SU-DHL-6 (cell line): ENCODE results near the gene GZMM.

Experiments used
- H2AFZ ChIP-seq: fragments of 200-600 bp; sonication (generic); 2 replicates; pipeline ENCODE4 v1.6.1; 2014; ENCODE audit warnings: low read depth, mild to moderate bottlenecking, moderate library complexity, mixed read lengths, antibody characterized with exemption, low read length; ENCODE audit not compliant: severe bottlenecking
- H3F3A ChIP-seq: fragments of 200-600 bp; shearing (Covaris generic); 2 replicates; pipeline ENCODE4 v1.6.0; 2016; ENCODE audit warnings: antibody characterized with exemption, mild to moderate bottlenecking; ENCODE audit not compliant: insufficient read depth
- H3K27ac ChIP-seq: fragments of 200-600 bp; sonication (generic); 2 replicates; pipeline ENCODE4 v1.5.1; 2016; ENCODE audit warnings: low read depth, mild to moderate bottlenecking, low read length, moderate library complexity, mixed read lengths
- H3K27me3 ChIP-seq: fragments of 200-600 bp; sonication (generic), shearing (Covaris generic); 2 replicates; pipeline ENCODE4 v1.6.0; 2014; ENCODE audit warnings: mild to moderate bottlenecking, low read length
- H3K36me3 ChIP-seq: fragments of 200-600 bp; sonication (generic); 2 replicates; pipeline ENCODE4 v1.6.1; 2014; ENCODE audit warnings: mild to moderate bottlenecking, low read length, mixed read lengths
- H3K4me2 ChIP-seq: fragments of 300-600, 200-600 bp; shearing (Covaris generic), sonication (generic); 2 replicates; pipeline ENCODE4 v1.6.0; 2014; ENCODE audit warnings: low read length, low read depth, mild to moderate bottlenecking; ENCODE audit not compliant: poor library complexity, severe bottlenecking
- H3K4me3 ChIP-seq: fragments of 200-600 bp; sonication (generic); 2 replicates; pipeline ENCODE4 v1.5.1; 2014; ENCODE audit warnings: antibody characterized with exemption, low read length, mild to moderate bottlenecking, mixed read lengths; ENCODE audit not compliant: insufficient read depth, poor library complexity, severe bottlenecking
- H3K79me2 ChIP-seq: fragments of 200-600 bp; sonication (generic); 2 replicates; pipeline ENCODE4 v1.6.1; 2014; ENCODE audit warnings: mild to moderate bottlenecking, low read length, moderate library complexity; ENCODE audit not compliant: insufficient read depth
- H3K9ac ChIP-seq: fragments of 200-600 bp; sonication (generic); 2 replicates; pipeline ENCODE4 v1.7.0; 2014; ENCODE audit warnings: mild to moderate bottlenecking, low read length
- H3K9me2 ChIP-seq: fragments of 200-600 bp; sonication (generic); replicated peaks from 2 replicates; pipeline ENCODE4 v1.6.1; 2014; ENCODE audit warnings: low read length; ENCODE audit not compliant: insufficient read depth
- H3K9me3 ChIP-seq: fragments of 200-600 bp; sonication (generic); 2 replicates; pipeline ENCODE4 v1.6.1; 2014; ENCODE audit warnings: low read length, mixed read lengths; ENCODE audit not compliant: insufficient read depth
- H4K20me1 ChIP-seq: fragments of 200-600 bp; sonication (generic); 2 replicates; pipeline ENCODE4 v1.6.1; 2014; ENCODE audit warnings: low read depth, mild to moderate bottlenecking, antibody characterized with exemption, low read length, moderate library complexity, mixed read lengths
- CTCF ChIP-seq: fragments of 200-600 bp; sonication (generic); IDR thresholded peaks from one replicate; pipeline ENCODE4 v1.5.1; 2017; ENCODE audit warnings: antibody characterized with exemption, mild to moderate bottlenecking, low read length, moderate library complexity; ENCODE audit not compliant: insufficient read depth, poor library complexity, severe bottlenecking
- EZH2phosphoT487 ChIP-seq: fragments of 200-600 bp; sonication (generic), shearing (Covaris generic); conservative IDR thresholded peaks from 2 replicates; pipeline ENCODE4 v1.6.1; 2018; ENCODE audit warnings: mild to moderate bottlenecking, antibody characterized with exemption, low read length, moderate library complexity, mixed read lengths

GZMM gene

DNA sequence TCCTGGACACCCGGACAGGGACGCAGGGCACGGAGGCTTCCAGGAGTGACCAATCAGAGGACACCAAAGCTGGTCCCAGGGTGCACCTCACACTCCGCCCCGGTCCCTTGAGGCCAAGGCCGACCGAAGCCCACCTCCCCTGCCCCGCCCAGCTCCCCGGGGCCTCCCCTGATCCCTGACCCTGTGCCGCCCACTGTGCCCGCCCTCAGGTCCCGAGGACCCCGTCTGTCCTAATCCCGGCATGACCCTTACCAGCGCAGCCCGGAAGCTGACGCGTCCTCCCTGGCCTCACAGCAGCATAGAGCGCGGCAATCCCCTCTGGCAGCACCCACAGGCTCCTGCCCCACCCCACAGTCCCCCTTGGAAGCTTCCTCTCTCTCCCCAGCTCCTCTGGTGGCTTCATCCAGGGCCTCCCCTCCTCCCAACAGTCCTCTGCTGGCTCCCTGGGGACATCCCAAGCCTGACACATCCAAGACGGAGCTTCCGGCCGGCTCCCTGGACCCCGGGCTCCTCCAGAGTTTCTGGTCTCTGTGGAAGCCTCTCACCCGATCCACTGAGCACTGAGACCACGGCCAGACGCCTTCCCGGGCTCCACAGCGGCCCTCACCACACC is 19.7 kb upstream of the GZMM start:
- Histone ChIP-seq H3K4me3 (no peak overlapping the region), H3K27me3 (no peaks in the 10 kb centered on the region), H3K9me3 (no peaks in the 10 kb centered on the region), H3K9ac (no peak overlapping the region), H3K9me2 (no peaks in the 10 kb centered on the region), H3K4me2 (no peak overlapping the region), H3K36me3 (no peaks in the 10 kb centered on the region), H2AFZ (no peak overlapping the region), H3K79me2 (no peaks in the 10 kb centered on the region), H4K20me1 (no peaks in the 10 kb centered on the region), H3K27ac (no peak overlapping the region), H3F3A (no peaks in the 10 kb centered on the region)
- TF ChIP-seq CTCF (no peak), EZH2phosphoT487 (no peak)

DNA sequence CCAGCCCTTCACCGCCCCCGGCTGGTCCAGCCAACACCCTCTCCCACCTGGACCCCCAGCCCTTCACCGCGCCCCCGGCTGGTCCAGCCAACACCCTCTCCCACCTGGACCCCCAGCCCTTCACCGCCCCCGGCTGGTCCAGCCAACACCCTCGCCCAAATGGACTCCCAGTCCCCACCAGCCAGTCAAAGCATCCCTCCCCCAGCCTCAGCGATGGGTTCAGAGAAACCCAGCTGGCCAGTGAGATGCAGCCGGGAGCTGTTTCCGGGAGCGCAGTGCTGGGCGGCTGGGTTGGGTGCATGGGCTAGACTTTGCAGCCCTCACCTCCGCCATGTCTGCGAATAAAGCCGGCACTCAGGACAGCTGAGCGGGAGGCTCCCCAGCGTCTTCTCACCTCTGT is 18.8 kb upstream of the GZMM start:
- Histone ChIP-seq H3K9me2 (no peaks in the 10 kb centered on the region), H3K9me3 (no peaks in the 10 kb centered on the region), H3F3A (no peaks in the 10 kb centered on the region), H3K27ac (no peak overlapping the region), H3K36me3 (no peaks in the 10 kb centered on the region), H3K79me2 (no peaks in the 10 kb centered on the region), H3K27me3 (no peaks in the 10 kb centered on the region), H3K4me2 (no peak overlapping the region), H2AFZ (no peak overlapping the region), H3K9ac (no peak overlapping the region), H3K4me3 (no peak overlapping the region), H4K20me1 (no peaks in the 10 kb centered on the region)
- no peak for TF ChIP-seq EZH2phosphoT487
- TF ChIP-seq CTCF = no peak

GRCh38 chr19:525857-526419 is 17.9 kb upstream of the GZMM start:
- no peaks in the 10 kb centered on the region for H3K27me3 ChIP-seq
- H3K4me3 ChIP-seq = no peak overlapping the region
- H3K9me3 ChIP-seq = no peaks in the 10 kb centered on the region
- H3F3A ChIP-seq = no peaks in the 10 kb centered on the region
- no peaks in the 10 kb centered on the region for H3K36me3 ChIP-seq
- H4K20me1 ChIP-seq = no peaks in the 10 kb centered on the region
- TF ChIP-seq CTCF (no peak), EZH2phosphoT487 (no peak)
- H3K27ac ChIP-seq = no peak overlapping the region
- H3K4me2 ChIP-seq = no peak overlapping the region
- H3K9ac ChIP-seq = no peak overlapping the region
- H2AFZ ChIP-seq = no peak overlapping the region
- no peaks in the 10 kb centered on the region for H3K79me2 ChIP-seq
- no peaks in the 10 kb centered on the region for H3K9me2 ChIP-seq
